GM18909 (cell line): ENCODE results near the gene RAD51B.
"Not testable (repeated sequence)": the region's sequence is repeated elsewhere in the genome, so short reads cannot be mapped to it uniquely, and the experiment has no call there.

Source experiments
- ATAC-seq: cut with Tn5 transposase; IDR thresholded peaks from one replicate; pipeline ENCODE4 v1.9.1; 2021; ENCODE audit warnings: mild to moderate bottlenecking; ENCODE audit not compliant: unreplicated experiment, poor library complexity

The RAD51B gene

GRCh38 chr14:67941456-67942018, 122.0 kb downstream of the RAD51B start:
- ATAC-seq = no peak

GRCh38 chr14:67942080-67942710, 122.6 kb downstream of the RAD51B start:
- ATAC-seq = no peak

- no peak for ATAC-seq
These were observed 124.4 kb downstream of the RAD51B start for GRCh38 chr14:67943947-67944346.

- ATAC-seq = no peak
These were observed 125.0 kb downstream of the RAD51B start for GRCh38 chr14:67944605-67945004.

- ATAC-seq = no peak
These were observed 130.2 kb downstream of the RAD51B start for GRCh38 chr14:67949771-67950170.

GRCh38 chr14:67950386-67950785, 130.8 kb downstream of the RAD51B start:
- no peak for ATAC-seq

- no peak for ATAC-seq
These were observed 132.1 kb downstream of the RAD51B start for GRCh38 chr14:67951529-67952135.

- ATAC-seq = no peak
These were observed 132.8 kb downstream of the RAD51B start for GRCh38 chr14:67952381-67952780.

GRCh38 chr14:67952786-67953185, 133.2 kb downstream of the RAD51B start:
- no peak for ATAC-seq

GRCh38 chr14:67955261-67955660, 135.7 kb downstream of the RAD51B start:
- ATAC-seq = no peak

GRCh38 chr14:67957946-67958345, 138.4 kb downstream of the RAD51B start:
- no peak for ATAC-seq

GRCh38 chr14:67961676-67962075, 142.1 kb downstream of the RAD51B start:
- no peak for ATAC-seq

- ATAC-seq = no peak
These were observed 142.7 kb downstream of the RAD51B start for GRCh38 chr14:67962215-67962644.

- no peak for ATAC-seq
These were observed 144.0 kb downstream of the RAD51B start for GRCh38 chr14:67963545-67963944.

GRCh38 chr14:67963960-67964812, 144.6 kb downstream of the RAD51B start:
- no peak for ATAC-seq

GRCh38 chr14:67965696-67966095, 146.1 kb downstream of the RAD51B start:
- ATAC-seq = no peak

GRCh38 chr14:67967206-67967605, 147.6 kb downstream of the RAD51B start:
- ATAC-seq = no peak

- ATAC-seq = not testable (repeated sequence)
These were observed 148.4 kb downstream of the RAD51B start for GRCh38 chr14:67967970-67968369.

GRCh38 chr14:67970923-67971322, 151.3 kb downstream of the RAD51B start:
- ATAC-seq = no peak

- no peak for ATAC-seq
These were observed 152.3 kb downstream of the RAD51B start for GRCh38 chr14:67971627-67972625.
